KMS-11 (cell line): ENCODE results near the gene PTGDR2.

ENCODE experiments used
- H2AFZ ChIP-seq: fragments of 200-600 bp; sonication (generic); 2 replicates; pipeline ENCODE4 v1.6.1; 2016; ENCODE audit warnings: antibody characterized with exemption, mixed run types, low read depth
- H3K27ac ChIP-seq: fragments of 200-600 bp; sonication (generic); 2 replicates; pipeline ENCODE4 v1.6.1; 2016; ENCODE audit warnings: mild to moderate bottlenecking, mixed run types
- H3K27me3 ChIP-seq: fragments of 200-600 bp; sonication (generic); 2 replicates; pipeline ENCODE4 v1.6.1; 2017; ENCODE audit warnings: mild to moderate bottlenecking, low read depth, mixed run types, moderate library complexity; ENCODE audit not compliant: insufficient read depth
- H3K36me3 ChIP-seq: fragments of 200-600 bp; sonication (generic); 2 replicates; pipeline ENCODE4 v1.6.1; 2017; ENCODE audit warnings: mild to moderate bottlenecking, mixed run types; ENCODE audit not compliant: insufficient read depth
- H3K4me1 ChIP-seq: fragments of 200-600 bp; sonication (generic); 2 replicates; pipeline ENCODE4 v1.6.1; 2016; ENCODE audit warnings: mild to moderate bottlenecking, low read depth, mixed run types; ENCODE audit not compliant: poor library complexity, severe bottlenecking
- H3K4me2 ChIP-seq: fragments of 200-600 bp; sonication (generic); 2 replicates; pipeline ENCODE4 v1.7.0; 2016; ENCODE audit warnings: mild to moderate bottlenecking, mixed run types
- H3K4me3 ChIP-seq: fragments of 200-600 bp; sonication (generic); IDR thresholded peaks from 2 replicates; pipeline ENCODE4 v1.6.1; 2017; ENCODE audit warnings: low read depth, low read length, mixed read lengths; ENCODE audit not compliant: insufficient read depth
- H3K79me2 ChIP-seq: fragments of 200-600 bp; sonication (generic); 2 replicates; pipeline ENCODE4 v1.6.1; 2016; ENCODE audit warnings: low read depth, mixed run types; ENCODE audit not compliant: insufficient read depth
- H3K9ac ChIP-seq: fragments of 200-600 bp; sonication (generic); 2 replicates; pipeline ENCODE4 v1.6.1; 2016; ENCODE audit warnings: mild to moderate bottlenecking, mixed run types
- H4K20me1 ChIP-seq: fragments of 200-600 bp; sonication (generic); 2 replicates; pipeline ENCODE4 v1.6.1; 2016; ENCODE audit warnings: mild to moderate bottlenecking, mixed run types; ENCODE audit not compliant: insufficient read depth
- CTCF ChIP-seq: fragments of 200-600 bp; sonication (generic); conservative IDR thresholded peaks from 2 replicates; pipeline ENCODE4 v1.6.1; 2017; ENCODE audit warnings: low read depth, mild to moderate bottlenecking, antibody characterized with exemption, low read length, moderate library complexity, mixed read lengths

Gene PTGDR2

GRCh38 chr11:60880643-60881282 lies 25.0 kb upstream of the PTGDR2 start:
- no peak overlapping the region for H3K4me3 ChIP-seq
- H3K27me3 ChIP-seq: no peaks in the 10 kb centered on the region
- no peak for TF ChIP-seq CTCF
- H3K4me2 ChIP-seq: no peak overlapping the region
- no peak overlapping the region for H2AFZ ChIP-seq
- no peaks in the 10 kb centered on the region for H4K20me1 ChIP-seq
- H3K4me1 ChIP-seq: no peaks in the 10 kb centered on the region
- no peak overlapping the region for H3K27ac ChIP-seq
- H3K9ac ChIP-seq: no peak overlapping the region
- H3K36me3 ChIP-seq: no peaks in the 10 kb centered on the region
- no peaks in the 10 kb centered on the region for H3K79me2 ChIP-seq

DNA sequence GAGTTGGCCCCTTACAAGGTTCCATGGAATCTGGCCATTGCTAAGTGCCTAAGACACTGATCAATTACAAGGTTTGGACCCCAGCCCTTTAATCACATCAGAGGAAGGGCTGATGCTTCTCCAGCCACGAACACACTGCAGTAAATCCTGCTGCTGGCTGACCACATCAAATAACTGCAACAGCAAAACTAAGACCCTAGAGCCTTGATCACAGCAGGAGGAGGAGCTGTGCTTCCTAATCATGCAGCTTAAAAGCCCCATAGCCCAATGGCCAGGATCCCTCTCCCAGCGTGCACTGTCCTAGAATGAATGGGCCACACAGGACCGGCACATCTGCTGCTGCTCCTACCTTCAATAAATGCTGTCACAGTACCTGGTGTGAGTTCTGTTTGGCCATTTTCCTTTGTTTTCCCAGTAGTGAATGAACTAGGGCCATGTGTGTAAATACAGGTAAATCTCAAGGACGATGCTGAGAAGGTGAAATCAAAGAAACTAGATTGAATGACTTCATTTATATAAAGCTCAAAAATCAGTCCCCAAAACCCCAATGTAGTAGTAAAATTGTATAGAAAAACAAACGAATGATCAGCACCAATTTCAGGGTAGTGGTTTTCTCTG lies 24.3 kb upstream of the PTGDR2 start:
- Histone ChIP-seq H3K27ac (no peak overlapping the region), H3K36me3 (no peaks in the 10 kb centered on the region)

GRCh38 chr11:60879104-60879503 lies 23.4 kb upstream of the PTGDR2 start:
- Histone ChIP-seq H3K9ac (no peak overlapping the region), H3K4me2 (no peak overlapping the region), H3K27me3 (no peaks in the 10 kb centered on the region), H3K4me1 (no peaks in the 10 kb centered on the region), H3K36me3 (no peaks in the 10 kb centered on the region), H3K4me3 (no peak overlapping the region), H3K27ac (no peak overlapping the region), H3K79me2 (no peaks in the 10 kb centered on the region), H4K20me1 (no peaks in the 10 kb centered on the region), H2AFZ (no peak overlapping the region)
- TF ChIP-seq CTCF: no peak

More for the DNA sequence above, 24.3 kb upstream of the PTGDR2 start:
- no peak for TF ChIP-seq CTCF
- Histone ChIP-seq H3K4me3 (no peak overlapping the region), H3K4me2 (no peak overlapping the region), H3K9ac (no peak overlapping the region), H2AFZ (no peak overlapping the region), H3K27me3 (no peaks in the 10 kb centered on the region), H3K4me1 (no peaks in the 10 kb centered on the region), H4K20me1 (no peaks in the 10 kb centered on the region), H3K79me2 (no peaks in the 10 kb centered on the region)

- Histone ChIP-seq H3K79me2 (no peaks in the 10 kb centered on the region), H3K4me3 (no peak overlapping the region), H3K36me3 (no peaks in the 10 kb centered on the region), H2AFZ (no peak overlapping the region), H3K9ac (no peak overlapping the region), H3K27me3 (no peaks in the 10 kb centered on the region), H3K4me2 (no peak overlapping the region), H3K4me1 (no peaks in the 10 kb centered on the region), H3K27ac (no peak overlapping the region), H4K20me1 (no peaks in the 10 kb centered on the region)
- TF ChIP-seq CTCF: no peak
These were observed 22.7 kb upstream of the PTGDR2 start for GRCh38 chr11:60878245-60879101.
